Measurements from ENCODE around the gene CCNL2.

GRCh38 chr1:1336931-1337792, 62.0 kb downstream of the CCNL2 start:
- TF ChIP-seq CTCF (IDR thresholded peaks at IDR 0.05 in 4 of 5, conservative IDR thresholded peaks at IDR 0.05 in 1 of 5) (no peak), POLR2A (IDR thresholded peaks at IDR 0.05) (no peak)
